HG03439 (cell line): ENCODE data around the gene PCDHA11.
"Not testable (repeated sequence)": the region's sequence is repeated elsewhere in the genome, so short reads cannot be mapped to it uniquely, and the experiment has no call there.

Source experiments
- ATAC-seq: cut with Tn5 transposase; IDR thresholded peaks from one replicate; pipeline ENCODE4 v1.9.1; 2021; ENCODE audit warnings: mild to moderate bottlenecking, moderate library complexity; ENCODE audit not compliant: unreplicated experiment

Gene PCDHA11

GRCh38 chr5:140868721-140869554 lies at the start of gene PCDHA11:
Gene PCDHA11 (plus strand): TSS chr5:140868957. CDS start chr5:140869104, 147 bp downstream.
- no peak for ATAC-seq

GRCh38 chr5:140821375-140822280 lies 47.1 kb upstream of the PCDHA11 start, which contains the start of gene PCDHA5:
Gene PCDHA5 (plus strand): TSS chr5:140821613.
- ATAC-seq, result no peak

- ATAC-seq, result no peak
Measured at GRCh38 chr5:140822281-140822629, 46.5 kb upstream of the PCDHA11 start.

GRCh38 chr5:140822969-140823368 lies 45.8 kb upstream of the PCDHA11 start:
- ATAC-seq, result not testable (repeated sequence)

- no peak for ATAC-seq
Measured at GRCh38 chr5:140823475-140823874, 45.3 kb upstream of the PCDHA11 start.

- no peak for ATAC-seq
Measured at GRCh38 chr5:140827704-140828361, 40.9 kb upstream of the PCDHA11 start, which contains the start of gene PCDHA6. Gene PCDHA6 (plus strand): TSS chr5:140827960. CDS start chr5:140828092, 132 bp downstream.

GRCh38 chr5:140828362-140828737 lies 40.4 kb upstream of the PCDHA11 start:
- no peak for ATAC-seq

- ATAC-seq, result not testable (repeated sequence)
Measured at GRCh38 chr5:140829511-140830501, 39.0 kb upstream of the PCDHA11 start.

- ATAC-seq, result no peak
Measured at GRCh38 chr5:140833993-140834392, 34.8 kb upstream of the PCDHA11 start, which contains the start of gene PCDHA7. Gene PCDHA7 (plus strand): TSS chr5:140834269. CDS start chr5:140834384, 115 bp downstream.

- ATAC-seq, result not testable (repeated sequence)
Measured at GRCh38 chr5:140834439-140835008, 34.2 kb upstream of the PCDHA11 start.

GRCh38 chr5:140835622-140836510 lies 32.9 kb upstream of the PCDHA11 start:
- ATAC-seq, result no peak

GRCh38 chr5:140840978-140841962 lies 27.5 kb upstream of the PCDHA11 start, which contains the start of gene PCDHA8:
Gene PCDHA8 (plus strand): TSS chr5:140841187. CDS start chr5:140841322, 135 bp downstream.
- ATAC-seq, result no peak

GRCh38 chr5:140842798-140843733 lies 25.7 kb upstream of the PCDHA11 start:
- ATAC-seq, result no peak

- ATAC-seq, result not testable (repeated sequence)
Measured at GRCh38 chr5:140848139-140849102, 20.3 kb upstream of the PCDHA11 start, which contains the start of gene PCDHA9. Gene PCDHA9 (plus strand): TSS chr5:140848382. CDS start chr5:140848496, 114 bp downstream.
